ENCODE results near the gene MMD. TPM values are rescaled to one million over a fixed set of nuclear protein-coding genes. Genes with fewer than 3 reads are reported as not detected.
"Not testable (repeated sequence)": the region's sequence is repeated elsewhere in the genome, so short reads cannot be mapped to it uniquely, and the experiment has no call there.

MMD gene
- total RNA-seq, 1 donor from 2014 or later = 48.5 TPM

DNA sequence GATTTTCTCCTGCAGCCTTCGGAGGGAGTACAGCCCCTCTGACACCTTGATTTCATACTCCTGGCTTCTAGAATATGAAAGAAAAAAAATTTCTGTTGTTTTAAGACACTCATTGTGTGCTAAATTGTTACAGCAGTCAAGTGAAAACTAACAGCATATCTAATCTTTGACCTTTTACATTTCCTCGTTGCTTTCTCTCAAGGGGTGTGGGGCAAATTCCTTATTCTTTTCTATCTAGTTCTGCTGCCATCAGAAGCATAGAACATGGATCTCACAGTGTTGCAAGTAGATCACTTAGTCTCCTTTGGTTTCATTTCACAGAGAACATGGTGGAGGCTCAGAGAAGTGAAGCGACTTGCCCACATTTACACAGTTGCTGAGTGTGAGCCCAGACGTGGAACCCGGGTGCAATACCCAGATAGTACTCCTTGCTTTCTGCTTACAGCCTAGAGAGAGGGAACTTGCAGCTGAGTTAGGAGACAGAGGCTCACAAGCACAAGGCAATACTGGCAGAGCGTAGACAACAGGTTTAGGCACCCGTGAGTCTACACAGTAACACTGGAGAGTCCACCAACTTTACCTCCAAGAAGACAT, 28.7 kb upstream of the MMD start:
- no peak for DNase-seq (ENCODE audit: low spot score)
- Mint-ChIP-seq H3K27me3 (ENCODE audit: unreplicated experiment) (no peaks in the 10 kb centered on the region), H3K4me3 (ENCODE audit: unreplicated experiment) (no peak overlapping the region), H3K4me1 (ENCODE audit: unreplicated experiment) (peaks cover 25% of the 10 kb centered on the region), H3K27ac (ENCODE audit: unreplicated experiment) (no peak overlapping the region), H3K9me3 (ENCODE audit: unreplicated experiment) (no peaks in the 10 kb centered on the region), H3K36me3 (ENCODE audit: low read depth, unreplicated experiment) (no peaks in the 10 kb centered on the region)
- no peak for TF ChIP-seq CTCF (IDR thresholded peaks at IDR 0.05; ENCODE audit: unreplicated experiment)

GRCh38 chr17:55448681-55449080, 27.0 kb upstream of the MMD start:
- no peaks in the 10 kb centered on the region for H3K9me3 Mint-ChIP-seq (ENCODE audit: unreplicated experiment)

GRCh38 chr17:55446581-55447205, 25.1 kb upstream of the MMD start:
- Mint-ChIP-seq H3K4me1 (ENCODE audit: unreplicated experiment) (peaks cover 20% of the 10 kb centered on the region), H3K9me3 (ENCODE audit: unreplicated experiment) (no peaks in the 10 kb centered on the region), H3K27me3 (ENCODE audit: unreplicated experiment) (peaks cover 3% of the 10 kb centered on the region), H3K36me3 (ENCODE audit: low read depth, unreplicated experiment) (no peaks in the 10 kb centered on the region), H3K4me3 (ENCODE audit: unreplicated experiment) (no peak overlapping the region), H3K27ac (ENCODE audit: unreplicated experiment) (no peak overlapping the region)
- no peak for TF ChIP-seq CTCF (IDR thresholded peaks at IDR 0.05; ENCODE audit: unreplicated experiment)
- DNase-seq (ENCODE audit: low spot score) = no peak

More at GRCh38 chr17:55448681-55449080, 27.0 kb upstream of the MMD start:
- no peak overlapping the region for H3K4me3 Mint-ChIP-seq (ENCODE audit: unreplicated experiment)
- DNase-seq (ENCODE audit: low spot score) = no peak
- no peaks in the 10 kb centered on the region for H3K36me3 Mint-ChIP-seq (ENCODE audit: low read depth, unreplicated experiment)
- TF ChIP-seq CTCF (IDR thresholded peaks at IDR 0.05; ENCODE audit: unreplicated experiment) = no peak
- peaks cover 20% of the 10 kb centered on the region for H3K4me1 Mint-ChIP-seq (ENCODE audit: unreplicated experiment)
- H3K27me3 Mint-ChIP-seq (ENCODE audit: unreplicated experiment) = peaks cover 3% of the 10 kb centered on the region
- H3K27ac Mint-ChIP-seq (ENCODE audit: unreplicated experiment) = no peak overlapping the region

DNA sequence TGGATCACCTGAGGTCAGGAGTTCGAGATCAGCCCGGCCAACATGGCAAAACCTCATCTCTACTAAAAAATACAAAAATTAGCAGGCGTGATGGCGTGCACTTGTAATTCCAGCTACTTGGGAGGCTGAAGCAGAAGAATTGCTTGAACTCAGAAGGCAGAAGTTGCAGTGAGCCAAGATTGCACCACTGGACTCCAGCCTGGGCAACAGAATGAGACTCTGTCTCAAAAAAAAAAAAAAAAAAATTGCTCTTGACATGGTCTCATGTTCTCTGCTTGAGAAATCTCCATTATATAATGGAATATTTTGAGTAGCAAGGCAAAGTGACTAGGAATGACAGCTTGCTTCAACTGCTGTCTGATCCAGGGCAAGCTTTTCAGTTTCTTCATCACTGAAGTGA, 24.4 kb upstream of the MMD start:
- not testable (repeated sequence) for H3K27ac Mint-ChIP-seq (ENCODE audit: unreplicated experiment); H3K9me3 Mint-ChIP-seq (ENCODE audit: unreplicated experiment); DNase-seq (ENCODE audit: low spot score); H3K36me3 Mint-ChIP-seq (ENCODE audit: low read depth, unreplicated experiment); H3K27me3 Mint-ChIP-seq (ENCODE audit: unreplicated experiment); H3K4me3 Mint-ChIP-seq (ENCODE audit: unreplicated experiment)
- H3K4me1 Mint-ChIP-seq (ENCODE audit: unreplicated experiment) = peaks cover 16% of the 10 kb centered on the region

DNA sequence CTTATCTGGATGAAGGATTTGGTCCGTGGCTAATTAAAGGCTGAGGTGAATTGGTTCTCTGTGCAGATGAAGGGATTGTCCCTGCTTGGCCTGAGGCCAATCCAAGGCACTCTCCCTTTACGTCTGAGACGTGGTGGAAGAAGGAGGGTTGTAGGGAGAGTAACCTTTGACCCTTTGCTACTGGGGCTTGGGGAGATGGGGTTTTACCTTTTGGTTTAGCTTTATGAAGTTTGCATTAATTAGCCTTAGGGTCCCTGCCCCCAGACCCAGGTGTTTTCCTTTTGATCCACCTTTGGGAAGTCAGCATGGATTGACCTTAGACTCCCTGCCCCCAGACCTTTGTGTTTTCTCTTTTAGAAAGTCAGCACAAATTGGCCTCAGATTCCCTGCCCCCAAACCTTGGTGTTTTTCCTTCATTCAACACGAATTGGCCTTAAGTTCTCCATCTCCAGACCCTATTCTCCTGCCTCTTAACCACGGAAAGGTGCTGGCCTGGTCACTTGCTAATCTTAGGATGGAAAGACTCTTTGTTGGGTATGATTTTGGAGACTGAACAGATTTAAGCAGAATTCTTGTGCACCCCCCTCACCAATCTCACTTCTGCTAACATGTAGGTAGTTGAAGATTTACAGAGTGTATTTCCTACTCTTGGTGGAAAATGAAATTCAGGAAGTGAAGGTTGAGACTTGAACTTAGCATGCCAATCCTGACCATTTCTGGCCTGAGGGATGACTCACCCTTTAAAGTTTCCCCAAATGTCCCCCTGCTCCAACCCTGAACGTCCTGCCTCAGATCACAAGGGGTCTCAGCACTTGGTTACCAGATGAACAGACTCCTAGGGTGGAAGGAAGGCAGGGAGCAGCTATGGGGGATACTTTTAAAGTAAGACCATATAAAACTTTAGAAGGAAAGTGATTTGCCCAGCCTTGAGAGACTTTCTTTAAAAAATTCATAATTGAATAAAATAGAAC, 23.1 kb upstream of the MMD start:
- Mint-ChIP-seq H3K9me3 (ENCODE audit: unreplicated experiment) (no peaks in the 10 kb centered on the region), H3K27ac (ENCODE audit: unreplicated experiment) (no peak overlapping the region)

More for the DNA sequence above, 23.1 kb upstream of the MMD start:
- H3K36me3 Mint-ChIP-seq (ENCODE audit: low read depth, unreplicated experiment) = no peaks in the 10 kb centered on the region
- TF ChIP-seq CTCF (IDR thresholded peaks at IDR 0.05; ENCODE audit: unreplicated experiment) = no peak
- no peak overlapping the region for H3K4me3 Mint-ChIP-seq (ENCODE audit: unreplicated experiment)
- peaks cover 10% of the 10 kb centered on the region for H3K4me1 Mint-ChIP-seq (ENCODE audit: unreplicated experiment)
- DNase-seq (ENCODE audit: low spot score) = no peak
- H3K27me3 Mint-ChIP-seq (ENCODE audit: unreplicated experiment) = peaks cover 3% of the 10 kb centered on the region

Measured in endothelial cell (in vitro differentiated cells).